BE2C (cell line): Measurements from ENCODE around the gene MEI4.

Source experiments
- DNase-seq: peaks from one replicate; pipeline ENCODE4 v3.0.0-alpha.2; 2020
- H3K27me3 ChIP-seq: fragments of 250-450 bp; sonication (Bioruptor Pico); 2 replicates; pipeline ENCODE4 v1.5.1; 2020; ENCODE audit warnings: mild to moderate bottlenecking
- H3K36me3 ChIP-seq: fragments of 250-450 bp; sonication (Bioruptor Pico); 2 replicates; pipeline ENCODE4 v1.5.1; 2020; ENCODE audit warnings: mild to moderate bottlenecking
- H3K4me1 ChIP-seq: fragments of 250-450 bp; sonication (Bioruptor Pico); 2 replicates; pipeline ENCODE4 v1.5.1; 2020
- H3K4me3 ChIP-seq: 2 replicates; pipeline ENCODE4 v1.5.1; 2011; ENCODE audit warnings: low read depth, low read length
- H3K9me3 ChIP-seq: fragments of 250-450 bp; sonication (Bioruptor Pico); 2 replicates; pipeline ENCODE4 v1.5.1; 2020
- CTCF ChIP-seq: IDR thresholded peaks from 2 replicates; pipeline ENCODE4 v1.5.1; 2012; ENCODE audit warnings: mild to moderate bottlenecking, low read depth, low read length

The MEI4 gene

GRCh38 chr6:77762386-77762785 lies 109.5 kb downstream of the MEI4 start:
- no peak for DNase-seq
- Histone ChIP-seq H3K27me3 (no peaks in the 10 kb centered on the region), H3K36me3 (no peaks in the 10 kb centered on the region), H3K4me3 (no peak overlapping the region), H3K9me3 (no peaks in the 10 kb centered on the region), H3K4me1 (no peaks in the 10 kb centered on the region)
- TF ChIP-seq CTCF, result no peak

- Histone ChIP-seq H3K36me3 (no peaks in the 10 kb centered on the region), H3K4me3 (no peak overlapping the region), H3K4me1 (no peaks in the 10 kb centered on the region), H3K27me3 (no peaks in the 10 kb centered on the region), H3K9me3 (no peaks in the 10 kb centered on the region)
- TF ChIP-seq CTCF, result no peak
- DNase-seq, result no peak
Observed at GRCh38 chr6:77763124-77763523, 110.3 kb downstream of the MEI4 start.

- no peak for TF ChIP-seq CTCF
- no peak for DNase-seq
- no peak overlapping the region for H3K4me3 ChIP-seq
- H3K36me3 ChIP-seq, result no peaks in the 10 kb centered on the region
- no peaks in the 10 kb centered on the region for H3K9me3 ChIP-seq
- H3K27me3 ChIP-seq, result no peaks in the 10 kb centered on the region
- H3K4me1 ChIP-seq, result no peaks in the 10 kb centered on the region
Observed at GRCh38 chr6:77764364-77764763, 111.5 kb downstream of the MEI4 start.

GRCh38 chr6:77773157-77773822 lies 120.5 kb downstream of the MEI4 start:
- no peak for TF ChIP-seq CTCF
- H3K9me3 ChIP-seq, result no peaks in the 10 kb centered on the region
- no peaks in the 10 kb centered on the region for H3K4me1 ChIP-seq
- H3K27me3 ChIP-seq, result no peaks in the 10 kb centered on the region
- DNase-seq, result no peak
- H3K4me3 ChIP-seq, result no peak overlapping the region
- H3K36me3 ChIP-seq, result no peaks in the 10 kb centered on the region

GRCh38 chr6:77774457-77774856 lies 121.6 kb downstream of the MEI4 start:
- no peaks in the 10 kb centered on the region for H3K4me1 ChIP-seq
- no peak overlapping the region for H3K4me3 ChIP-seq
- no peak for DNase-seq
- no peak for TF ChIP-seq CTCF
- H3K27me3 ChIP-seq, result no peaks in the 10 kb centered on the region
- H3K9me3 ChIP-seq, result no peaks in the 10 kb centered on the region
- H3K36me3 ChIP-seq, result no peaks in the 10 kb centered on the region

GRCh38 chr6:77776441-77776840 lies 123.6 kb downstream of the MEI4 start:
- no peaks in the 10 kb centered on the region for H3K4me1 ChIP-seq
- no peaks in the 10 kb centered on the region for H3K36me3 ChIP-seq
- DNase-seq, result no peak
- no peaks in the 10 kb centered on the region for H3K27me3 ChIP-seq
- no peak overlapping the region for H3K4me3 ChIP-seq
- no peak for TF ChIP-seq CTCF
- no peaks in the 10 kb centered on the region for H3K9me3 ChIP-seq
